K562 (cell line): Measurements from ENCODE around the gene SLC26A2. TPM values are rescaled to one million over a fixed set of nuclear protein-coding genes. Genes with fewer than 3 reads are reported as not detected.

Experiments used
- ATAC-seq: fragments of 200-7000 bp; cut with Tn5 transposase; 3 replicates; pipeline ENCODE4 v1.9.1; 2020; ENCODE audit warnings: moderate library complexity
- BruUV-seq: library from RNA; stranded (reverse); fragments of 400-500 nt; replicated peaks from 2 replicates; lab custom pipeline; 2021; lab: Mats Ljungman, UMichigan
- CTCF ChIA-PET: fragments of 300-600 bp; formaldehyde crosslinking; extraction: SDS; loops from one replicate; lab custom pipeline; 2021; ENCODE audit warnings: low intra/inter-chr PET ratio; lab: Yijun Ruan, JAX
- POLR2A ChIA-PET: fragments of 300-600, 350-650 bp; sonication (Branson Sonifier 250); formaldehyde crosslinking; extraction: SDS; loops from one replicate; lab custom pipeline; 2021; ENCODE audit warnings: antibody characterized with exemption, inconsistent platforms; lab: Yijun Ruan, JAX
- DNase-seq, 4 experiments: peaks; one replicate each; pipeline versions ENCODE4 v3.0.0 to v3.0.0-alpha.2; 2011 to 2018; ENCODE audit warnings: low spot score in 3 of 4, mixed read lengths in 3 of 4; ENCODE audit errors: extremely low read depth in 1 of 4
- FAIRE-seq: peaks from 2 replicates; lab custom pipeline; 2011; peaks lifted over from hg19 to GRCh38; lab: Jason Lieb, UNC
- H2AFZ ChIP-seq: 2 replicates; pipeline ENCODE4 v1.6.0; 2011; ENCODE audit warnings: low read depth, low read length, control low read depth, inconsistent platforms
- H3K27ac ChIP-seq: fragments of 200-600 bp; 3 replicates; pipeline ENCODE4 v1.8.0; 2011; ENCODE audit warnings: low read depth, mild to moderate bottlenecking, control low read depth, inconsistent platforms, low read length, moderate library complexity, mixed read lengths; ENCODE audit errors: extremely low read depth
- H3K27me3 ChIP-seq, 2 experiments: fragments of 300-600 bp in 1 of 2; 2 replicates in 1 of 2; 3 replicates in 1 of 2; pipeline versions ENCODE4 v1.6.0 to v1.8.0; 2011; ENCODE audit warnings: inconsistent platforms in 2 of 2, low read length in 2 of 2, mild to moderate bottlenecking in 1 of 2, mixed read lengths in 1 of 2, moderate library complexity in 1 of 2; ENCODE audit not compliant: control insufficient read depth in 2 of 2, insufficient read depth in 2 of 2
- H3K36me3 ChIP-seq: fragments of 300-600 bp; 3 replicates; pipeline ENCODE4 v1.8.0; 2011; ENCODE audit warnings: mild to moderate bottlenecking, low read length, inconsistent platforms; ENCODE audit not compliant: control insufficient read depth, insufficient read depth
- H3K4me1 ChIP-seq, 2 experiments: fragments of 200-600 bp in 1 of 2; replicated peaks in 1 of 2; 2 replicates in 1 of 2; 3 replicates in 1 of 2; pipeline versions ENCODE4 v1.5.1 to v1.8.0; 2011; ENCODE audit warnings: inconsistent platforms in 2 of 2, low read length in 2 of 2, mild to moderate bottlenecking in 1 of 2, mixed read lengths in 1 of 2, moderate library complexity in 1 of 2; ENCODE audit not compliant: control insufficient read depth in 2 of 2, insufficient read depth in 2 of 2
- H3K4me2 ChIP-seq: 2 replicates; pipeline ENCODE4 v1.6.1; 2011; ENCODE audit warnings: low read length, control low read depth, inconsistent platforms, mixed read lengths; ENCODE audit not compliant: insufficient read depth
- H3K4me3 ChIP-seq: fragments of 200-600 bp; sonication (generic), shearing (Covaris generic); 2 replicates; pipeline ENCODE4 v1.5.1; 2016; ENCODE audit warnings: control low read depth, inconsistent platforms
- H3K79me2 ChIP-seq: fragments of 200-600 bp; 3 replicates; pipeline ENCODE4 v1.8.0; 2011; ENCODE audit warnings: low read length, inconsistent platforms; ENCODE audit not compliant: control insufficient read depth, insufficient read depth
- H3K9ac ChIP-seq, 2 experiments: 2 replicates each; pipeline versions ENCODE4 v1.6.0 to v1.6.1; 2011; ENCODE audit warnings: low read depth in 2 of 2, low read length in 2 of 2, control low read depth in 1 of 2, inconsistent platforms in 1 of 2, mild to moderate bottlenecking in 1 of 2, mixed read lengths in 1 of 2; ENCODE audit not compliant: insufficient read depth in 1 of 2
- H3K9me1 ChIP-seq: one replicate; pipeline ENCODE4 v1.6.0; 2011; ENCODE audit warnings: inconsistent platforms, mild to moderate bottlenecking, low read length, moderate library complexity; ENCODE audit not compliant: control insufficient read depth, insufficient read depth
- H3K9me3 ChIP-seq: replicated peaks from 2 replicates; pipeline ENCODE4 v1.5.1; 2011; ENCODE audit warnings: low read depth, low read length, inconsistent platforms; ENCODE audit not compliant: control insufficient read depth, insufficient read depth
- H4K20me1 ChIP-seq: replicated peaks from 2 replicates; pipeline ENCODE4 v1.6.1; 2011; ENCODE audit warnings: low read length, inconsistent platforms, mixed read lengths; ENCODE audit not compliant: control insufficient read depth, insufficient read depth
- CHD2 ChIP-seq: IDR thresholded peaks from 2 replicates; pipeline ENCODE4 v1.6.1; 2011; ENCODE audit warnings: low read depth, low read length
- KAT8 ChIP-seq: fragments of 450-650 bp; IDR thresholded peaks from 2 replicates; pipeline ENCODE4 v1.6.1; 2016; ENCODE audit warnings: low read depth, mild to moderate bottlenecking
- POLR3A ChIP-seq: IDR thresholded peaks from 2 replicates; pipeline ENCODE4 v1.6.1; 2011; ENCODE audit warnings: borderline replicate concordance, mild to moderate bottlenecking, moderate library complexity; ENCODE audit not compliant: insufficient read length, insufficient read depth; ENCODE audit errors: extremely low read depth
- TAF1 ChIP-seq: IDR thresholded peaks from 2 replicates; pipeline ENCODE4 v1.6.1; 2011; ENCODE audit warnings: mild to moderate bottlenecking, low read length, moderate library complexity; ENCODE audit not compliant: insufficient read depth, control insufficient read depth, severe bottlenecking; ENCODE audit errors: extremely low read depth
- TCFL5 ChIP-seq: fragments of 250-450 bp; sonication (Bioruptor Pico); conservative IDR thresholded peaks from 2 replicates; pipeline ENCODE4 v1.6.1; 2021; ENCODE audit warnings: mild to moderate bottlenecking, moderate library complexity, matching md5 sums
- UBTF ChIP-seq, 2 experiments: IDR thresholded peaks; 2 replicates each; pipeline ENCODE4 v1.6.1; 2012; ENCODE audit warnings: improper control_type of control experiment in 2 of 2, low read depth in 2 of 2, low read length in 2 of 2, borderline replicate concordance in 1 of 2
- ZNF311 ChIP-seq: fragments of 250-450 bp; sonication (Bioruptor Pico); IDR thresholded peaks from 2 replicates; pipeline ENCODE4 v1.4.0; 2020; ENCODE audit warnings: mild to moderate bottlenecking, moderate library complexity
- ZNF395 ChIP-seq: fragments of 200-800 bp; sonication (Bioruptor generic); IDR thresholded peaks from 2 replicates; pipeline ENCODE4 v1.6.1; 2017; ENCODE audit warnings: missing genetic modification characterization, missing compliant biosample characterization
- ZNF444 ChIP-seq: fragments of 250-450 bp; sonication (Bioruptor Pico); IDR thresholded peaks from 2 replicates; pipeline ENCODE4 v1.4.0; 2020; ENCODE audit warnings: mild to moderate bottlenecking, moderate library complexity
- ZNF592 ChIP-seq: fragments of 450-650 bp; IDR thresholded peaks from 2 replicates; pipeline ENCODE4 v1.6.1; 2017; ENCODE audit warnings: antibody characterized with exemption, mild to moderate bottlenecking
- WGBS: fragments of 100-300 bp; shearing (Covaris generic); methylation state at CpG from one replicate; pipeline ENCODE4 v1.1.6; 2016; ENCODE audit warnings: low coverage, mixed read lengths; ENCODE audit not compliant: insufficient coverage; ENCODE audit errors: missing lambda C conversion rate; 5-methylcytosine and 5-hydroxymethylcytosine counted together
- in situ Hi-C: fragments of 300-500 bp; cut with MboI; formaldehyde crosslinking; loops from 4 replicates; pipeline ENCODE4 v1.15.0; 2018; ENCODE audit warnings: inconsistent platforms, mixed read lengths
- intact Hi-C: fragments of 100-400 bp; cut with micrococcal nuclease; formaldehyde crosslinking; loops from 2 replicates; pipeline ENCODE4 v1.14.2; 2022
- polyA plus RNA-seq, 8 experiments: library from polyadenylated mRNA; depleted of rRNA in 4 of 8; stranded (reverse) in 5 of 8; unstranded in 3 of 8; fragments of >200 nt; fragmentation: Nextera tagmentation in 2 of 8; fragmentation: Illumina TruSeq in 1 of 8; extraction: Ambion mirVana in 2 of 8; extraction: Trizol in 1 of 8; gene quantifications; 2 replicates each; pipeline versions ENCODE4 v1.2.1 to v1.2.3, GENCODE V29; 2011 to 2014; ENCODE audit warnings: inconsistent platforms in 1 of 8, missing spikeins in 1 of 8
- total RNA-seq, 7 experiments: library from RNA; depleted of rRNA in 6 of 7; stranded (reverse); fragments of >200 nt in 6 of 7; fragmentation: Illumina TruSeq in 2 of 7; extraction: Trizol in 2 of 7; gene quantifications; 2 replicates each; pipeline versions ENCODE4 v1.2.1 to v1.2.3, GENCODE V29; 2011 to 2021; ENCODE audit warnings: low replicate concordance in 1 of 7

Gene SLC26A2
- total and polyA plus RNA-seq, 9 of the 15 experiments (the other 6 are each of a cell fraction or from before 2014, with no cell fraction given), result 1.1 to 6.3 (median 3.6) TPM

- no peak for TF ChIP-seq TAF1
- TF ChIP-seq UBTF (IDR thresholded peaks at IDR 0.05; ENCODE audit: borderline replicate concordance in 1 of 2, low read depth in 2 of 2, low read length in 2 of 2), result no peak
- TF ChIP-seq, all 486 proteins: peak for 0
Measured at GRCh38 chr5:149911031-149911430, 49.5 kb upstream of the SLC26A2 start (continued).

- H3K79me2 ChIP-seq, result no peaks in the 10 kb centered on the region
- no peaks in the 10 kb centered on the region for H4K20me1 ChIP-seq
- in situ Hi-C loops (no loop called here), intact Hi-C loops (no loop called here)
- ATAC-seq (peak; percentile 15; the same call in 1 of the 3 replicates), FAIRE-seq (no peak), DNase-seq (no peak)
- H3K9me1 ChIP-seq, result no peaks in the 10 kb centered on the region
- no TSS peak for BruUV-seq
- H3K27ac ChIP-seq, result no peak overlapping the region
- H3K9ac ChIP-seq, result no peak overlapping the region
- no peaks in the 10 kb centered on the region for H3K27me3 ChIP-seq
- peak overlapping the region; percentile 60 for H2AFZ ChIP-seq
- H3K4me3 ChIP-seq, result no peak overlapping the region
- H3K4me2 ChIP-seq, result 0 out of 2 replicates have a peak overlapping the region, but pooled peaks have one; percentile 3
- no peaks in the 10 kb centered on the region for H3K36me3 ChIP-seq
- no peaks in the 10 kb centered on the region for H3K9me3 ChIP-seq
- ChIA-PET CTCF (no interaction called here), POLR2A (interaction anchor here (1.0 to 2.2 kb wide), 2 partner anchors 12 to 18 kb away, joined by 3 to 7 read pairs; no protein-coding TSS in a partner anchor)
- WGBS, result 26% methylated on average over 3 of the region's 3 CpGs
- H3K4me1 ChIP-seq, result peaks cover 3 to 25% of the 10 kb centered on the region in 2 experiments; a peak in 4 of 5 replicates
- TF ChIP-seq ZNF395 (CRISPR knock-in tag), result 0 out of 2 replicates have a peak, but pooled peaks have one; percentile 36
- TF ChIP-seq ZNF311 (CRISPR knock-in tag), result no peak
- TF ChIP-seq CHD2, result no peak
- 0 out of 2 replicates have a peak, but pooled peaks have one; percentile 16 for TF ChIP-seq ZNF592
- TF ChIP-seq KAT8, result no peak
- no peak for TF ChIP-seq TCFL5 (CRISPR knock-in tag)
- TF ChIP-seq ZNF444 (CRISPR knock-in tag), result no peak
- no peak for TF ChIP-seq POLR3A
Measured at GRCh38 chr5:149912226-149912871, 48.2 kb upstream of the SLC26A2 start.
